Hair follicular keratinocyte (primary cell): Measurements from ENCODE around the gene RHD. TPM values are rescaled to one million over a fixed set of nuclear protein-coding genes. Genes with fewer than 3 reads are reported as not detected.

Experiments
- total RNA-seq: library from RNA; depleted of rRNA; stranded (reverse); fragments of >200 nt; gene quantifications from 2 replicates; pipeline ENCODE4 v1.2.3, GENCODE V29; 2015

The RHD gene
- total RNA-seq = not detected in 2 replicates

DNA sequence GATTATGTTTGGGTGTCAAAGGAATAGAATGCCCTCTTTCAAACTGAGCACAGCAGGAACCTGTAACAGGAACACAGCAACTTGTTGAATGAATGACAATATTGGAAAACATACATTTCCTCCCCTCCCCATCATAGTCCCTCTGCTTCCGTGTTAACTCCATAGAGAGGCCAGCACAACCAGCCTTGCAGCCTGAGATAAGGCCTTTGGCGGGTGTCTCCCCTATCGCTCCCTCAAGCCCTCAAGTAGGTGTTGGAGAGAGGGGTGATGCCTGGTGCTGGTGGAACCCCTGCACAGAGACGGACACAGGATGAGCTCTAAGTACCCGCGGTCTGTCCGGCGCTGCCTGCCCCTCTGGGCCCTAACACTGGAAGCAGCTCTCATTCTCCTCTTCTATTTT, at the start of gene RHD:
Gene RHD, plus strand, starts transcription at position 272 of the 400 bp plus-strand sequence. Its CDS starts 39 bp downstream, at position 311.

DNA sequence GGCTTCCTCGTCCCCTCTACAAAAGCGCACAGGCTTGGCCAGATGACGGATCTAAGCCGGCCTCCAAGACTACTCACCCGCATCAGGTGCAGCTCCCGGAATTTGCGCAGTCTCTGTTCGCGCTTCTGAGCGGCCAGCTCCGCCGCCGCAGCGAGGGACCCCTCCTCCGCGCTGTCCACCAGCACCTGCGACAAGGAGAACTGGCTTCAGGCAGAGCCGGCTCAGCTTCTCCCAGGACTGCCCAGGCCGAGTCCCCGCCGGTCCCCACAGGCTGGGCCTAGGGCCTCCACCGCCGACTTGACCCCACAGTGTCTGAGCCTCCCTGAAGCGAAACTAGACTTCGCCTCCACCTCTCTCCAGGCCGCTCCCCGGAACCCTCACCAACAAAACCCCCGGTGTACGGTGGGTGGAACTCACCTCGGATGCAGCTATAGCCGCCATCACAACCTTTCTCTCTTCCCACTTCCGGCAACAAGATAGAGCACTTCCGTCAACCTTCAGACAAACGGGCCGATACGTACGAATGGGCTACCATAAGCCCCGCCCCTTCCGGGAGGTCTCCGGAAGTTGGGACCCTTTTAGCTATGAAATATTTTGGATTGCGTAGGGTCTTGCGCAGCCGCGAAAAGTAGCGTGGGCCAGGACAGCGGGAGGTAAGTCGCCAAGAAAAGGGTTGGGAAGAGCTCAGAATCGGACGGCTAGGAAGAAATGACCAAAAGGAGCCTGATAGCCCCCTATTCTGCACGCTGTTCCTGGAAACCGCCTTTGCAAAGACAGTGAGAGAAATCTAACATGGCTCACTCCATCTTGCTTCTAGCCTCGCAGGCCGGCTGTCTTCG, 40.1 kb upstream of the RHD start, which contains the start of gene SYF2:
Gene SYF2, minus strand, starts transcription at position 476 of the 839 bp plus-strand sequence. Its CDS starts 35 bp downstream, at position 441.

DNA sequence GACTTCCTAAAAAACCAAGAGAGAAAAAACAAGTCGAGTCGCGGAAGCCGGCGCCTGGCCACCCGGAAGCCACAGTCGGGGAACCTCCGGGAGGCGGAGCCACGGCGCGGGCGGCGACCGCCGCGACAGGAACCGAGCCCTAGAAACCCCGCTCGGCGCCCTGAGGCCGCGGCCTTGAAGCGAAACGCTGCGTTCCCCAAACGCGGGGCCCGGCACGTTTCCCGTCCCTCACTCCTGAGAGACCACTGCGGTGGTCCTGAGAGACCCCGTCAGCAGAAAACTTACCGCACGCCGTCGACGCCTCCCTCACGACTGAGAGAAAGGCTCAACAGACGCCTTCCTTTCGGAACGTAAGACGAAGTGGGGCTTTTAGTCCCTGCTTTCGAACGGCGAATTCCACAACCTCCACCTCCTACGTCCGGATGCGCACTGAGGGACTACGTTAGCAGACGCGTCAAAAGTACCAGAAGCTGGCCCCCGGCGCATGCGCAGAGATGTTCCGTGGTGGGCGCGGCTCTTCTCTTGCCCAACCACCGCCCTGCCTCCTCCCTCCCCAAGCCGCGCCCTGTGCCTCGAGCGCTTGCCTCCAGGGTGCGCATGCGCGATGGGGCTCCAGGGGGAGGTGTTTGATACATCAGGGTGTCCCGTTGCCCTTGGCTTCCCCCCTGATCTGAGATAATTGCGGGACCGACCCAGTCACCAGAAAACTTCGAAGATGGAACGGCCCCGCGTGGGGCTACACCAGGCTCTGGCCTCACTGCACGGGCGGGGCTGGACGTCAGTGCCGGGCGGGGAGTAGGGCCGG, 25.1 kb upstream of the RHD start, which contains the start of gene RSRP1:
Gene RSRP1, minus strand, starts transcription at position 431 of the 805 bp plus-strand sequence. CDS start 491 bp downstream, outside the sequence.

DNA sequence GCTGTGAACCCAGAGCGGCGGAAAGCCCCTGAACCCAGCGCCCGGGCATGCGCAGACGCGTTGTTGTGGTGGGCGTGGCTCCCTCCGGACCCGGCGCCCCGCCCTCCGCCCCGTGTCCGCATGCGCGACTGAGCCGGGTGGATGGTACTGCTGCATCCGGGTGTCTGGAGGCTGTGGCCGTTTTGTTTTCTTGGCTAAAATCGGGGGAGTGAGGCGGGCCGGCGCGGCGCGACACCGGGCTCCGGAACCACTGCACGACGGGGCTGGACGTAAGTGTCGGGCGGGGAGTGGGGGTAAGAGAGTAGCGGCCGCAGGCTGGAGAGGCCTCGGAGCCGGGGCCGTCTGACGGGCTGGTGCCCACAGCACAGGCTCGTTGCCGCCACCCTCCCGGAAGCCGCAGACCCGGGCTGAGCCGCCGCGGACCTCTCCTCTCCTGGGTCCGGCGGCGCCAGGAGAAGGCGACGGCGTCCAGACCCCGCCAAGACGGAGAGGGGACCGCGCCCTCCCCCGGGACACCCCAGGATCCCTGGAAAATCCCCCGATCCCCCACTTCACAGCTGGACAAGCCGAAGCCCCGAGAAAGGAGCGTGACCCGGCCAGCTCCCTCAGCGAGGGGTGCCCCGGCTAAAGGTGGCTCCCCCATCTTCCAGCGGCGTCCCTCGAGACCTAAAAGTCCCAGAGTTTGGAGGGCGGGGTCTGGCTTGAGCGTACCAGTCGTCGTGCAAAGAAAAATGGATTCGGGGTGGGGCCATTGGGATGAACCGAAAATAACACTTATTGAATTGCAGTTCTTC, 66.1 kb downstream of the RHD start, which contains the start of gene TMEM50A:
Gene TMEM50A, plus strand, starts transcription at position 147 of the 794 bp plus-strand sequence. CDS start 2,153 bp downstream, outside the sequence.

Other genes starting within 250 kb of the RHD start
- gene SYF2, start 40.0 kb upstream of the RHD start, total RNA-seq = 32.6 and 33.5 TPM in 2 replicates
- 21.2 and 32.1 TPM in 2 replicates for gene RSRP1, start 25.1 kb upstream of the RHD start, total RNA-seq
- gene TMEM50A, start 65.8 kb downstream of the RHD start, total RNA-seq = 90.7 and 97.5 TPM in 2 replicates
- 0.31 and 0.95 TPM in 2 replicates for gene RHCE, start 148.3 kb downstream of the RHD start, total RNA-seq
- 11.5 and 15.0 TPM in 2 replicates for gene MACO1, start 158.4 kb downstream of the RHD start, total RNA-seq